GM19468 (cell line): ENCODE measurements around the gene VEGFA.

Experiments
- ATAC-seq: cut with Tn5 transposase; IDR thresholded peaks from one replicate; pipeline ENCODE4 v1.9.1; 2021; ENCODE audit warnings: mild to moderate bottlenecking, moderate library complexity, moderate number of reproducible peaks; ENCODE audit not compliant: unreplicated experiment; ENCODE audit errors: extremely low read depth

The VEGFA gene

GRCh38 chr6:43758617-43759050 is 11.4 kb upstream of the VEGFA start:
- ATAC-seq: no peak

- ATAC-seq: no peak
These were observed 10.7 kb upstream of the VEGFA start for GRCh38 chr6:43759136-43759906.

- no peak for ATAC-seq
These were observed 10.2 kb upstream of the VEGFA start for GRCh38 chr6:43759907-43760206.

- ATAC-seq: no peak
These were observed 9.5 kb upstream of the VEGFA start for GRCh38 chr6:43760210-43761168.

GRCh38 chr6:43761666-43762409 is 8.2 kb upstream of the VEGFA start:
- ATAC-seq: no peak

GRCh38 chr6:43762410-43762768 is 7.6 kb upstream of the VEGFA start:
- no peak for ATAC-seq

GRCh38 chr6:43762966-43763695 is 6.9 kb upstream of the VEGFA start:
- ATAC-seq: no peak

- no peak for ATAC-seq
These were observed 6.0 kb upstream of the VEGFA start for GRCh38 chr6:43763812-43764522.

- no peak for ATAC-seq
These were observed 5.2 kb upstream of the VEGFA start for GRCh38 chr6:43764772-43765171.

- ATAC-seq: no peak
These were observed 4.1 kb upstream of the VEGFA start for GRCh38 chr6:43765776-43766499.

GRCh38 chr6:43766500-43766853 is 3.5 kb upstream of the VEGFA start:
- ATAC-seq: no peak

- ATAC-seq: no peak
These were observed 3.0 kb upstream of the VEGFA start for GRCh38 chr6:43766964-43767461.

GRCh38 chr6:43767553-43768505 is 2.2 kb upstream of the VEGFA start:
- ATAC-seq: no peak

- no peak for ATAC-seq
These were observed 1.5 kb upstream of the VEGFA start for GRCh38 chr6:43768506-43768860.

- no peak for ATAC-seq
These were observed 957 bp upstream of the VEGFA start for GRCh38 chr6:43768983-43769525.

- no peak for ATAC-seq
These were observed 580 bp downstream of the VEGFA start for GRCh38 chr6:43770372-43771209.
